Mesenchymal stem cell (in vitro differentiated cells and primary cell): ENCODE measurements around the gene MINK1.

ENCODE experiments used
- DNase-seq: peaks from one replicate; pipeline ENCODE4 v3.0.0-alpha.2; 2013
- H2AFZ ChIP-seq: one replicate; pipeline ENCODE4 v1.6.1; 2013; ENCODE audit warnings: low read depth, mild to moderate bottlenecking, control low read depth, inconsistent platforms, low read length, moderate library complexity
- H2AK5ac ChIP-seq: 2 replicates; pipeline ENCODE4 v1.6.1; 2013; ENCODE audit warnings: low read length, moderate library complexity, mild to moderate bottlenecking, inconsistent platforms; ENCODE audit not compliant: severe bottlenecking
- H2BK120ac ChIP-seq: one replicate; pipeline ENCODE4 v1.6.1; 2013; ENCODE audit warnings: low read depth, mild to moderate bottlenecking, inconsistent platforms, low read length, moderate library complexity
- H2BK12ac ChIP-seq, 2 experiments: one replicate each; pipeline ENCODE4 v1.6.1; 2013; ENCODE audit warnings: inconsistent platforms in 2 of 2, low read length in 2 of 2, mild to moderate bottlenecking in 2 of 2, moderate library complexity in 2 of 2, control low read depth in 1 of 2
- H2BK15ac ChIP-seq: one replicate; pipeline ENCODE4 v1.6.1; 2013; ENCODE audit warnings: mild to moderate bottlenecking, low read depth, inconsistent platforms; ENCODE audit not compliant: poor library complexity, severe bottlenecking
- H2BK5ac ChIP-seq: 2 replicates; pipeline ENCODE4 v1.6.1; 2013; ENCODE audit warnings: low read depth, mild to moderate bottlenecking, low read length, control low read depth, inconsistent platforms; ENCODE audit not compliant: poor library complexity, severe bottlenecking
- H3K14ac ChIP-seq, 2 experiments: one replicate each; pipeline ENCODE4 v1.6.1; 2013; ENCODE audit warnings: inconsistent platforms in 2 of 2, low read length in 2 of 2, control low read depth in 1 of 2, mild to moderate bottlenecking in 1 of 2, moderate library complexity in 1 of 2
- H3K18ac ChIP-seq, 2 experiments: one replicate each; pipeline ENCODE4 v1.6.1; 2013; ENCODE audit warnings: inconsistent platforms in 2 of 2, low read length in 2 of 2, control low read depth in 1 of 2, low read depth in 1 of 2, mild to moderate bottlenecking in 1 of 2
- H3K23ac ChIP-seq, 2 experiments: one replicate each; pipeline ENCODE4 v1.6.1; 2013; ENCODE audit warnings: inconsistent platforms in 2 of 2, low read length in 2 of 2, mild to moderate bottlenecking in 2 of 2, moderate library complexity in 2 of 2, control low read depth in 1 of 2
- H3K27ac ChIP-seq: 2 replicates; pipeline ENCODE4 v1.5.1; 2013; ENCODE audit warnings: mild to moderate bottlenecking, moderate library complexity, low read length, control low read depth, inconsistent platforms; ENCODE audit not compliant: poor library complexity, severe bottlenecking
- H3K27me3 ChIP-seq, 2 experiments: 2 replicates each; pipeline versions ENCODE4 v1.6.1 to v1.7.0; 2013; ENCODE audit warnings: low read length in 2 of 2, mild to moderate bottlenecking in 2 of 2, moderate library complexity in 2 of 2, control low read depth in 1 of 2, inconsistent platforms in 1 of 2; ENCODE audit not compliant: control insufficient read depth in 1 of 2, insufficient read depth in 1 of 2
- H3K36me3 ChIP-seq, 2 experiments: 2 replicates each; pipeline versions ENCODE4 v1.6.1 to v1.7.0; 2013; ENCODE audit warnings: low read length in 2 of 2, control low read depth in 1 of 2, inconsistent platforms in 1 of 2, low read depth in 1 of 2, mild to moderate bottlenecking in 1 of 2; ENCODE audit not compliant: insufficient read depth in 2 of 2, control insufficient read depth in 1 of 2
- H3K4ac ChIP-seq, 2 experiments: one replicate each; pipeline ENCODE4 v1.6.1; 2013; ENCODE audit warnings: inconsistent platforms in 2 of 2, low read length in 2 of 2, mild to moderate bottlenecking in 2 of 2, moderate library complexity in 2 of 2, control low read depth in 1 of 2, low read depth in 1 of 2
- H3K4me1 ChIP-seq: 2 replicates; pipeline ENCODE4 v1.6.1; 2013; ENCODE audit warnings: low read depth, low read length, control low read depth; ENCODE audit not compliant: control insufficient read depth, insufficient read depth
- H3K4me2 ChIP-seq: 2 replicates; pipeline ENCODE4 v1.6.1; 2013; ENCODE audit warnings: low read length, mild to moderate bottlenecking, inconsistent platforms; ENCODE audit not compliant: poor library complexity, severe bottlenecking
- H3K4me3 ChIP-seq, 2 experiments: 2 replicates each; pipeline versions ENCODE4 v1.5.1 to v1.7.0; 2013; ENCODE audit warnings: low read length in 2 of 2, mild to moderate bottlenecking in 2 of 2, control low read depth in 1 of 2, low read depth in 1 of 2; ENCODE audit not compliant: insufficient read depth in 1 of 2
- H3K79me1 ChIP-seq: replicated peaks from 2 replicates; pipeline ENCODE4 v1.6.1; 2013; ENCODE audit warnings: mild to moderate bottlenecking, control low read depth, low read length, inconsistent platforms; ENCODE audit not compliant: poor library complexity, severe bottlenecking
- H3K9ac ChIP-seq: 2 replicates; pipeline ENCODE4 v1.7.0; 2013; ENCODE audit warnings: mild to moderate bottlenecking, low read length, moderate library complexity
- H3K9me3 ChIP-seq: 2 replicates; pipeline ENCODE4 v1.7.0; 2013; ENCODE audit warnings: mild to moderate bottlenecking, low read length; ENCODE audit not compliant: control insufficient read depth
- H4K8ac ChIP-seq: one replicate; pipeline ENCODE4 v1.6.1; 2013; ENCODE audit warnings: inconsistent platforms, mild to moderate bottlenecking, low read length, moderate library complexity
- H4K91ac ChIP-seq: one replicate; pipeline ENCODE4 v1.6.1; 2013; ENCODE audit warnings: mild to moderate bottlenecking, low read length, inconsistent platforms
- WGBS: methylation state at CpG from one replicate; pipeline ENCODE4 v1.1.7; 2013; ENCODE audit warnings: mixed read lengths; 5-methylcytosine and 5-hydroxymethylcytosine counted together

Gene MINK1

DNA sequence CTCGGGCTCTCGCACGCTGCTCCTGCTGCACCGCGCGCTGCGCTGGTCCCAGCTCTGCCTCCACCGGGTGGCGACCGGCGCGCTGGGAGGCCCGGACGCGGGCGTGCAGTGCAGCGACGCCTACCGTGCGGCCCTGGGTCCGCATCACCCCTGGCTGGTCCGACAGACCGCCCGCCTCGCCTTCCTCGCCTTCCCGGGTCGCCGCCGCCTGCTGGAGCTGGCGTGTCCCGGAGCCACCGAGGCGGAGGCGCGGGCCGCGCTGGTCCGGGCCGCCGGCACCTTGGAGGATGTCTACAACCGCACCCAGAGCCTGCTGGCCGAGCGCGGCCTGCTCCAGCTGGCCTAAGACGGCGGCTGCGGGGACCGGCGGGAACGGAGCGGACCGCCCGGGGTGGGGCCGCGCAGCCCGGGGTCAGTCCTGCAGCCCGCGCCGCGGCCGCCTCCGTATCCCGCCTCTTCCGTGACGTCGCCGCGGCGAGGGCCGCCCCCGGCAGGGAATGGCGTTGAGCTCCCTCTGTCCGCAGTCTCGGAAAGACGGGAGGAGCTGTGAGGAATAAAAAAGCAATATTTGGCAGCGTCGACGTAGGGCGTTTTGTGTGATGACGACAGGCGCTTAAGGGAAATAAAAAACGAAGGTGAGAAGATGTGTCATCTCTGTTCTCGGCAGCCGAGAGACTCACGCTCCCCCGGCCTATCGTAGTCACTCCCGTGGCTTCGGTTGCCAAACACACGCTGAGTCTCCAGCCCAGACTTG lies 43.0 kb upstream of the MINK1 start:
- Histone ChIP-seq H3K4me3 (peak overlapping the region; percentile 82 to 86), H4K91ac (peak overlapping the region; percentile 91), H3K79me1 (peaks cover 7% of the 10 kb centered on the region), H3K36me3 (no peaks in the 10 kb centered on the region), H3K27ac (peak overlapping the region; percentile 20), H3K18ac (peak overlapping the region; percentile 96 to 98), H2BK15ac (peak overlapping the region; percentile 97), H2AFZ (peak overlapping the region; percentile 95), H2AK5ac (no peak overlapping the region), H3K9ac (peak overlapping the region; percentile 86), H4K8ac (peak overlapping the region; percentile 94), H2BK5ac (no peak overlapping the region), H3K27me3 (peaks cover 0 to 7% of the 10 kb centered on the region in 2 experiments), H3K4me2 (peak overlapping the region; percentile 100), H3K9me3 (no peaks in the 10 kb centered on the region), H3K23ac (peak overlapping the region in 1 of 2 experiments; percentile 98), H3K4ac (peak overlapping the region; percentile 61 to 78), H2BK120ac (peak overlapping the region; percentile 68), H3K4me1 (peaks cover 15% of the 10 kb centered on the region), H2BK12ac (peak overlapping the region in 1 of 2 experiments; percentile 77), H3K14ac (peak overlapping the region in 1 of 2 experiments; percentile 66)
- peak; percentile 96 for DNase-seq
- WGBS = 0% methylated on average over 68 of the region's 91 CpGs

DNA sequence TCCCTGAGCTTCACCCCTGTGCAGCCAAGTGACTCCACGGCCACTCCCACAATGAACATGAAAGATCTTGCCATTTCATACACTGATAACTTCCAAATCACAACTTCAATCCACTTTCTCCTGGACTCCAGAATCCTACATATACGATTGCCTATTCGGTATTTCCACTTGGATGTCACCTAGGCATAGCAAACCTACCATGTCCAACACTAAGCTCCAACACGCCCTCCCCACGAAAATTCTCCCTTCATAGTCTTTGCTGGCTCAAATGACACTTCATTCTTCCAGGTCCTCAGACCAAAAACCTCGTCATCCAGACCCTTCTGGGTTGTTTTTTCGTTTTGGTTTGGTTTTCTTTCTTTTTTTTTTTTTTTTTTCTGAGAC lies 42.4 kb upstream of the MINK1 start:
- H3K4me1 ChIP-seq = peaks cover 15% of the 10 kb centered on the region
- peak overlapping the region in 1 of 2 experiments; percentile 61 for H3K18ac ChIP-seq
- H3K9ac ChIP-seq = peak overlapping the region; percentile 86
- no peaks in the 10 kb centered on the region for H3K9me3 ChIP-seq
- no peak overlapping the region for H3K23ac ChIP-seq
- no peak for DNase-seq
- no peak overlapping the region for H4K8ac ChIP-seq
- H3K27ac ChIP-seq = no peak overlapping the region
- no peak overlapping the region for H3K14ac ChIP-seq
- no peak overlapping the region for H2BK15ac ChIP-seq
- H2BK5ac ChIP-seq = no peak overlapping the region
- H2BK120ac ChIP-seq = no peak overlapping the region
- peak overlapping the region; percentile 60 for H2AFZ ChIP-seq
- H3K27me3 ChIP-seq = peaks cover 0 to 1% of the 10 kb centered on the region in 2 experiments
- H4K91ac ChIP-seq = no peak overlapping the region
- H2AK5ac ChIP-seq = no peak overlapping the region
- peak overlapping the region; percentile 82 to 86 for H3K4me3 ChIP-seq
- 89% methylated on average over 5 of the region's 7 CpGs for WGBS
- no peak overlapping the region for H3K4ac ChIP-seq
- H2BK12ac ChIP-seq = peak overlapping the region in 1 of 2 experiments; percentile 77
- peaks cover 7% of the 10 kb centered on the region for H3K79me1 ChIP-seq
- no peaks in the 10 kb centered on the region for H3K36me3 ChIP-seq
- peak overlapping the region; percentile 100 for H3K4me2 ChIP-seq

DNA sequence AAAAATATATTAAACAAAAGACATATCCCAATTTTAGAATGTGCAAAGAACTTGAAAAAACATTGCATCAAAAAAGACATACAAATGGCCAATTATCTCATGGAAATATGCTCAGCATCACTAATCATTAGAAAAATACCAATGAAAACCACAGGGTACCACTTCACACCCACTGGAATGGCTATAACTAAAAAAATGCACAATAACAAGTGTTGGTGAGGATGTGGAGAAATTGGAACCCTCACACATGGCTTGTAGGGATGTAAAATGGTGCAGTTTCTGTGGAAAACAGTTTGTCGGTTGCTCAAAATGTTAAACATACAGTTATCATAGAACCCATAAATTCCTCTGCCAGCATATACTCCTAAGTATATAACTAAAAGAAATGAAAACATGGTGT lies 38.0 kb upstream of the MINK1 start:
- Histone ChIP-seq H3K18ac (no peak overlapping the region), H3K23ac (no peak overlapping the region), H3K14ac (no peak overlapping the region), H2BK12ac (no peak overlapping the region), H2AFZ (no peak overlapping the region), H2BK15ac (no peak overlapping the region), H4K91ac (no peak overlapping the region), H3K36me3 (peaks cover 22 to 25% of the 10 kb centered on the region in 2 experiments), H3K27me3 (no peaks in the 10 kb centered on the region), H3K9me3 (no peaks in the 10 kb centered on the region), H3K4me3 (no peak overlapping the region), H2BK5ac (no peak overlapping the region), H3K27ac (no peak overlapping the region), H4K8ac (peak overlapping the region; percentile 35), H2AK5ac (no peak overlapping the region), H3K4me1 (peaks cover 10% of the 10 kb centered on the region), H3K9ac (peak overlapping the region; percentile 97), H2BK120ac (no peak overlapping the region), H3K4me2 (no peak overlapping the region), H3K79me1 (peaks cover 14% of the 10 kb centered on the region), H3K4ac (peak overlapping the region in 1 of 2 experiments; percentile 44)
- no peak for DNase-seq
- WGBS = no CpG with 5 or more reads among the region's 1 CpG

DNA sequence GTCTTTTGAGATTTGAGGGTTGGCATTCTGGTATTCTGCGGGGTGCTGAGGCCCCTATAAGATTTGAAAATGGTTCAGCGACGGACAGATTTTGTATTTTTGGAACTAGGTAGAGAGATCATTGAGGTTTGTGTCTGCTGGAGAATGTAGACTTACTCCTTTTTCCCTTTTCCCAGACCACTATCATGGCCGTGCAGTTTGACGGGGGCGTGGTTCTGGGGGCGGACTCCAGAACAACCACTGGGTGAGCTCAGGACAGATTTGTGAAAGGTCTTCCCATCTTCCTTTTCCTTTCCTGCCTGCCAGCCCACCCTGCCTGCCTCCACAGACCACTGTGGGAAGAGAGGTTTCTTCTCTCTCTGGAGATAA lies 36.6 kb upstream of the MINK1 start:
- peak overlapping the region; percentile 59 for H3K27ac ChIP-seq
- no peak overlapping the region for H3K14ac ChIP-seq
- H2BK15ac ChIP-seq = no peak overlapping the region
- H4K91ac ChIP-seq = peak overlapping the region; percentile 30
- H2AFZ ChIP-seq = peak overlapping the region; percentile 46
- peak overlapping the region; percentile 56 for H3K4me2 ChIP-seq
- H3K23ac ChIP-seq = no peak overlapping the region
- H2BK12ac ChIP-seq = peak overlapping the region in 1 of 2 experiments; percentile 85
- H3K9me3 ChIP-seq = no peaks in the 10 kb centered on the region
- peaks cover 14% of the 10 kb centered on the region for H3K79me1 ChIP-seq
- no peak overlapping the region for H2BK120ac ChIP-seq
- H4K8ac ChIP-seq = peak overlapping the region; percentile 87
- peak overlapping the region; percentile 92 to 98 for H3K4me3 ChIP-seq
- H2BK5ac ChIP-seq = no peak overlapping the region
- WGBS = 0% methylated on average over 5 of the region's 7 CpGs
- H3K9ac ChIP-seq = peak overlapping the region; percentile 97
- H3K4ac ChIP-seq = peak overlapping the region in 1 of 2 experiments; percentile 77
- peak; percentile 61 for DNase-seq
- H3K36me3 ChIP-seq = peaks cover 26 to 28% of the 10 kb centered on the region in 2 experiments
- H3K18ac ChIP-seq = peak overlapping the region; percentile 60 to 86
- H2AK5ac ChIP-seq = peak overlapping the region; percentile 27
- H3K27me3 ChIP-seq = no peaks in the 10 kb centered on the region
- H3K4me1 ChIP-seq = peaks cover 8% of the 10 kb centered on the region
